OCI-LY7 (cell line): Measurements from ENCODE around the gene GLB1L2. TPM values are rescaled to one million over a fixed set of nuclear protein-coding genes. Genes with fewer than 3 reads are reported as not detected.

ENCODE experiments used
- BruUV-seq: library from RNA; stranded (reverse); fragments of 400-500 nt; replicated peaks from 2 replicates; lab custom pipeline; 2021; lab: Mats Ljungman, UMichigan
- CTCF ChIA-PET: fragments of 300-600 bp; sonication (Branson Sonifier 250); formaldehyde crosslinking; loops from one replicate; lab custom pipeline; 2022; ENCODE audit warnings: antibody characterized with exemption; ENCODE audit not compliant: unreplicated experiment; lab: Charles Lee
- POLR2A ChIA-PET: fragments of 300-600 bp; sonication (Branson Sonifier 250); formaldehyde crosslinking; loops from one replicate; lab custom pipeline; 2022; ENCODE audit warnings: antibody characterized with exemption; lab: Charles Lee
- DNase-seq: peaks from one replicate; pipeline ENCODE4 v3.0.0-alpha.2; 2015; ENCODE audit warnings: low spot score
- H2AFZ ChIP-seq: fragments of 200-600 bp; sonication (generic), shearing (Covaris generic); 2 replicates; pipeline ENCODE4 v1.6.1; 2014; ENCODE audit warnings: mild to moderate bottlenecking, antibody characterized with exemption, low read length, moderate library complexity
- H3K27ac ChIP-seq: fragments of 200-600 bp; sonication (generic); 2 replicates; pipeline ENCODE4 v1.5.1; 2014; ENCODE audit warnings: mixed run types, low read depth, mild to moderate bottlenecking, moderate library complexity, low read length, inconsistent platforms; ENCODE audit not compliant: poor library complexity, severe bottlenecking
- H3K36me3 ChIP-seq: fragments of 200-600 bp; sonication (generic); 2 replicates; pipeline ENCODE4 v1.6.1; 2014; ENCODE audit warnings: mild to moderate bottlenecking, antibody characterized with exemption, low read length, moderate library complexity, mixed read lengths; ENCODE audit not compliant: insufficient read depth
- H3K4me1 ChIP-seq: fragments of 200-600 bp; sonication (generic); 2 replicates; pipeline ENCODE4 v1.5.1; 2014; ENCODE audit warnings: mild to moderate bottlenecking, low read length; ENCODE audit not compliant: insufficient read depth, poor library complexity, severe bottlenecking
- H3K4me2 ChIP-seq: fragments of 200-600 bp; sonication (generic); 2 replicates; pipeline ENCODE4 v1.6.1; 2014; ENCODE audit warnings: mild to moderate bottlenecking, low read length
- H3K4me3 ChIP-seq: fragments of 200-600 bp; sonication (generic); 2 replicates; pipeline ENCODE4 v1.5.1; 2014; ENCODE audit warnings: mild to moderate bottlenecking, low read depth, low read length; ENCODE audit not compliant: poor library complexity, severe bottlenecking
- H3K79me2 ChIP-seq: fragments of 200-600 bp; sonication (generic); 2 replicates; pipeline ENCODE4 v1.6.1; 2016; ENCODE audit warnings: low read depth, mild to moderate bottlenecking, low read length, moderate library complexity, mixed read lengths; ENCODE audit not compliant: insufficient read depth
- H3K9me2 ChIP-seq: fragments of 200-600 bp; sonication (generic); 2 replicates; pipeline ENCODE4 v1.6.1; 2016; ENCODE audit warnings: mild to moderate bottlenecking, low read length, mixed read lengths; ENCODE audit not compliant: insufficient read depth
- H3K9me3 ChIP-seq: fragments of 200-600 bp; sonication (generic); 2 replicates; pipeline ENCODE4 v1.6.1; 2014; ENCODE audit warnings: mild to moderate bottlenecking, mixed run types, low read length, mixed read lengths
- H4K20me1 ChIP-seq: fragments of 200-600 bp; sonication (generic); 2 replicates; pipeline ENCODE4 v1.6.1; 2014; ENCODE audit warnings: mild to moderate bottlenecking, antibody characterized with exemption, low read length, moderate library complexity, mixed read lengths; ENCODE audit not compliant: insufficient read depth
- CTCF ChIP-seq: fragments of 200-600 bp; sonication (generic); conservative IDR thresholded peaks from 2 replicates; pipeline ENCODE4 v1.5.1; 2014; ENCODE audit warnings: mild to moderate bottlenecking, antibody characterized with exemption, low read length, moderate library complexity, mixed read lengths
- EZH2phosphoT487 ChIP-seq: fragments of 200-600 bp; sonication (generic); IDR thresholded peaks from 2 replicates; pipeline ENCODE4 v1.6.1; 2018; ENCODE audit warnings: low read depth, borderline replicate concordance, mild to moderate bottlenecking, mixed run types, antibody characterized with exemption, low read length, moderate library complexity, mixed read lengths
- intact Hi-C: fragments of 100-400 bp; cut with micrococcal nuclease; formaldehyde crosslinking; loops from one replicate; pipeline ENCODE4 v1.10.0; 2022; ENCODE audit not compliant: unreplicated experiment
- total RNA-seq, 2 experiments: library from RNA; depleted of rRNA in 1 of 2; stranded (reverse); fragments of >200 nt in 1 of 2; shearing (Covaris generic) in 1 of 2; gene quantifications; 2 replicates each; pipeline ENCODE4 v1.2.3, GENCODE V29; 2014 to 2022

GLB1L2 gene
- total RNA-seq, 2 experiments from 2014 or later, result not detected

- Histone ChIP-seq H3K79me2 (no peaks in the 10 kb centered on the region), H3K4me1 (no peaks in the 10 kb centered on the region), H3K9me2 (no peaks in the 10 kb centered on the region), H3K27ac (no peak overlapping the region), H3K4me2 (no peak overlapping the region), H3K36me3 (no peaks in the 10 kb centered on the region), H4K20me1 (no peaks in the 10 kb centered on the region), H3K4me3 (no peak overlapping the region), H3K9me3 (no peaks in the 10 kb centered on the region), H2AFZ (no peak overlapping the region)
- TF ChIP-seq EZH2phosphoT487 (no peak), CTCF (no peak)
- DNase-seq, result no peak
- ChIA-PET POLR2A (no interaction called here), CTCF (no interaction called here)
- intact Hi-C loops, result no loop called here
- BruUV-seq, result no TSS peak
These were observed 67.5 kb downstream of the GLB1L2 start for GRCh38 chr11:134399293-134399654.

GRCh38 chr11:134399996-134400395, 68.2 kb downstream of the GLB1L2 start:
- no peak overlapping the region for H3K4me3 ChIP-seq
- no peaks in the 10 kb centered on the region for H3K36me3 ChIP-seq
- H2AFZ ChIP-seq, result no peak overlapping the region
- no peaks in the 10 kb centered on the region for H4K20me1 ChIP-seq
- no peaks in the 10 kb centered on the region for H3K4me1 ChIP-seq
- intact Hi-C loops, result no loop called here
- POLR2A ChIA-PET, result no interaction called here
- no peaks in the 10 kb centered on the region for H3K9me3 ChIP-seq
- no TSS peak for BruUV-seq
- H3K79me2 ChIP-seq, result no peaks in the 10 kb centered on the region
- no peak overlapping the region for H3K27ac ChIP-seq
- no peak for DNase-seq
- no peak overlapping the region for H3K4me2 ChIP-seq
- TF ChIP-seq CTCF (no peak), EZH2phosphoT487 (no peak)
- CTCF ChIA-PET, result no interaction called here
- H3K9me2 ChIP-seq, result no peaks in the 10 kb centered on the region

- intact Hi-C loops, result no loop called here
- H3K27ac ChIP-seq, result no peak overlapping the region
- no peaks in the 10 kb centered on the region for H3K9me2 ChIP-seq
- H3K4me3 ChIP-seq, result no peak overlapping the region
- no peak overlapping the region for H3K4me2 ChIP-seq
- no peaks in the 10 kb centered on the region for H3K4me1 ChIP-seq
- TF ChIP-seq CTCF, result no peak
- TF ChIP-seq EZH2phosphoT487, result no peak
- no peak for DNase-seq
- CTCF ChIA-PET, result no interaction called here
- POLR2A ChIA-PET, result no interaction called here
- no peaks in the 10 kb centered on the region for H3K9me3 ChIP-seq
- H4K20me1 ChIP-seq, result no peaks in the 10 kb centered on the region
- no peaks in the 10 kb centered on the region for H3K79me2 ChIP-seq
- no TSS peak for BruUV-seq
- no peak overlapping the region for H2AFZ ChIP-seq
- no peaks in the 10 kb centered on the region for H3K36me3 ChIP-seq
These were observed 70.3 kb downstream of the GLB1L2 start for GRCh38 chr11:134401825-134402809.
